HG03196 (cell line): Measurements from ENCODE around the gene NRIP1.
"Not testable (repeated sequence)": the region's sequence is repeated elsewhere in the genome, so short reads cannot be mapped to it uniquely, and the experiment has no call there.

Experiments
- ATAC-seq: cut with Tn5 transposase; IDR thresholded peaks from one replicate; pipeline ENCODE4 v1.9.1; 2021; ENCODE audit not compliant: unreplicated experiment

Gene NRIP1

DNA sequence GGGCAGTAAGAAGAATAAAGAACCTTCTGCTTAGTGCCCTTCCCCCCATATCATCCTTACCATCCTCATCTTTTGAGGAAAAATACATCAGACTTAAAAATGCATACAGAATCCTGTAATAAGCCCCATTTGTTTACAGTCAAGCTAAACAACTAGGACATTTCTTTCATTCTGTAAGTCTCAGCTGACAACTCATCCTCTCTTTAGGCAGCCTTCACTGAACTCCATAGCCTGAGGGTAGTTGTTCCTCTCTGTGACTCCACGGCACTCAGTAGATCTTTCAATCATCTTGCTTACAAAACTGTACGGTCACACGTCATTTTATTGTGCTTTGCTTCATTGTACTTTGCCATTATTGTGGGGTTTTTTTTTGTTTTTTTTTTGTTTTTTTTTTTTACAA, 82.5 kb downstream of the NRIP1 start:
- no peak for ATAC-seq

DNA sequence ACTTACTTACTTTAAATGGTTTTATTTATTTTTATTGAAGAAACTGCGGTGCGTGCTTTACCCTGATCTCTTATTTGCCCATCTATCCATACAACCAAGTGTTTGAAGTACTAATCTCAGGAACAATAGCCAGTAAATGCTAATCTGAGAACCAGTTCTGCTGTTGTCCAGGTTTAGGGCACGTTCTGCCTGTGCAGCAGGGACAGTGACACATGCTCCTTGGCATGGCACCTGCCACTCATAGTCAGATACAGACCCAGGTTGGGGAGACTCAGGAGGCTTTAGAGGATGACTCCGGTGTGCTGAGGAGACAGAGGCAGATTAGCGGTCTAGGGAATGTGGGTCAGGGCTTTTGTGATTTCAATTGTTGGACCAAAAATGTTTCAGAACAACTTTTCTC, 83.6 kb downstream of the NRIP1 start:
- no peak for ATAC-seq

DNA sequence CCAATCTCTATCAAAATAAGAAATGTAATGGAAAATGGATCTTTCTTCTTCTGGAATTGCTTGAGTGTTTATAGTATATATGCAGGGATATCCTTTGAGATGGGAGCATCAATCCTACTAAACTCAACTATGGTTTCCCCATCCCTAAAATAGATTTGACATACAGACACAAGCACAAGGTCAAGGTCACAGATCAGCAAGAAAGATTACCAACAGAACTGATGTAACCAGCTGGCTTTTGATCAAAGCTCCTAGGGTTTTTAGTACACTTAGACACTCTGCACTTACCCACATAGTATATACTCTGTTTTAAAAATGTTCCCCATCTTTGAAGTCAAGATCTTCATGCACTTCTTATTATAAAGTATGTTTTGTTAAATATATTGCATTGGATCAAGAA, 85.5 kb downstream of the NRIP1 start:
- ATAC-seq, result no peak

DNA sequence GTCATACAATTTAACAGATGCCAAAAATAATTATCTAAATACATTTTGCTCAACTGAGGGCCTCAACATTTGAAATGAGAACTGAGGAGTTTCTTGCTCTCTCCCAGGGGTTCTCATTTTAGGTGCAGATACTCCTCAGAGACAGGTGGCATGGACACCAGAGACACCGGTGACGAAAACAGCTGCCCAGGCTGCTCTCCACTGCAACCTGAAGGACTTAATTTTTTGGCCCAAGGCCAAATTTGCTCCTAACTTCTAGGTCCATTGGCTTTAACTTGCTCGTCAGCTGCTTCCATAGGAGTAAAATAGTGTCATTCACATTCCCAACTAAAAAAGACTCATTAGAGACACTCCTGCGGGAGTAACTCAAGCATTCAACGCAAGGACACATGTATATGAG, 87.0 kb downstream of the NRIP1 start:
- no peak for ATAC-seq

DNA sequence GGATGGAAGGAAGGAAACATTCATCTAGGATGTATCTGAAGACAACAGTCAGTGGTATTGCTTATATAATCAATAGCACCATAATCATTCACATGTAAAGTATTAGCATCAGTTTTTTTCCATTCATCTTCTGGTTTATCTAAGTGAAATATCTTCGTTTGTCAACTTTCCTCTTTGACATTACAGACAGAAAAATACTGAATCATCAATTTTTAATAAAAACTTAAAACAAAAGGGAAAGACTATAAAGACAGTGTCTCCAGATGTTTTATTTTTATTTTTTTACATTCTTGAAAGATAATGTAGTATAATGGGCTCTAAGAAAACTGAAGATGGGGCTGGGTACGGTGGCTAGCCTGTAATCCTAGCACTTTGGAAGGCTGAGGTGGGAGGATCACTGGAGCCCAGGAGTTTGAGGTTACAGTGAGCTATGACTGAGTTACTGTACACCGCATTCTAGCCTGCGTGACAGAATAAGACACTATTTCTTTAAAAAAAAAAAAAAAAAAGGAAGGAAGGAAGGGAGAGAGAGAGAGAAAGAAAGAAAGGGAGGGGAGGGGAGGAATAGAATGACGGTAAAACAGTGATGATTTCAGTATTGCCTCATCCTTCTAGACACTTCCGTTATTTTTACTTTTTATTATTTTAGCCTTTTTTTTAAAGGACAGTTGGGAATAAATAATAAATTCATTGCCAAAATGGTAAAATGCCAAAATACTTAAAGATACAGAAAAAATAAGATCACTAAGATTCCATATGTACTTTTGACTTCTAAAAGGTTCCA, 89.5 kb downstream of the NRIP1 start:
- ATAC-seq, result no peak

DNA sequence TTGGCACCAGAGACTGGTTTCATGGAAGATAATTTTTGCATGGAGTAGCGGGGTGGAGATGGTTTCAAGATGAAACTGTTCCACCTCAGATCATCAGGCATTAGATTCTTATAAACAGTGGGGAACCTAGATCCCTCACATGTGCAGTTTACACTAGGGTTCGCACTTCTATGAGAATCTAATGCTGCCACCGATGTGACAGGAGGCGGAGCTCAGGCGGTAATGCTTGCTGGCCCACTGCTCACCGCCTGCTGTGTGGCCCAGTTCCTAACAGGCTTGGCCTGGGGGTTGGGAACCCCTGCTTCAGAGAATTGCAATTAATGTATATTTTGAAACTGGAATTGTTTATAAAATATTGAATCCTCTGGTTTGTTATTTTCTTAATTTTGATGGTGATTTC, 92.1 kb downstream of the NRIP1 start:
- ATAC-seq, result no peak

DNA sequence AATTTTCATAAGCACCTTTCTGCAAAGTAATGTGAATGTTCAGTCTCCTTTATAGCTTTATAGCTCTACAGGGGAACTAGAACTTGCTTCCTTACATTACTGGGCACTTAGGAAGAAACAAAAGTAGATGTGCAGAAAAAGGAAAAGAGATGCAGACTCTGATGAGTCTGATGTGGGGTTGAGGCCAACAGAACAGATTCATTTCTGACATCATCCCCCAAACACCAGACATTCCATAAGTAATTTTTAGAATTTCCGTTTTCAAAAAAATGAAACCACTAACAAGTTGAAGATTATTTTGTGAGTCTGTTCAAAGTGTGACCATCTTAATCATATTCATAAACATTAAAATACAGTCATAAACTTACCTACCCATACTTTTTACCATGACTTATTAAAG, 96.0 kb downstream of the NRIP1 start:
- ATAC-seq, result no peak

DNA sequence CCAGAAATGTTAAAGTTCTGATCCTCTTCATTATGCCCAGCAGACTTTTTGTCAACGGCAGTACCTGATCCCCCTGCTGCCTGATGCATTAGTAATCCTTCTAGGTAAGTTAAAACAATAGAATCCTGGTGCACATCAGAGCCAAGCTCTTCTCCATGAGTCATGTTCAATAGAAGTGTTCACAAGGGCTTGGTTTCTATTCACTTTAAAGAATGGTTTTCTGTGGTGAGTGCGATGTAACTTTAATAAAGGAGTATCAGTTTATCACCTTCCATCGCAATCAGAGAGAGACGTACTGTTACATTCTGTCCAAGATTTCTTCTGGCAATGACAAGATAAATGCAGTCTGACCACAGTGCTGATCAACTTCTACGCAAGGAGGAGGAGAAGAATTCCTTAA, 96.8 kb downstream of the NRIP1 start:
- ATAC-seq, result no peak

DNA sequence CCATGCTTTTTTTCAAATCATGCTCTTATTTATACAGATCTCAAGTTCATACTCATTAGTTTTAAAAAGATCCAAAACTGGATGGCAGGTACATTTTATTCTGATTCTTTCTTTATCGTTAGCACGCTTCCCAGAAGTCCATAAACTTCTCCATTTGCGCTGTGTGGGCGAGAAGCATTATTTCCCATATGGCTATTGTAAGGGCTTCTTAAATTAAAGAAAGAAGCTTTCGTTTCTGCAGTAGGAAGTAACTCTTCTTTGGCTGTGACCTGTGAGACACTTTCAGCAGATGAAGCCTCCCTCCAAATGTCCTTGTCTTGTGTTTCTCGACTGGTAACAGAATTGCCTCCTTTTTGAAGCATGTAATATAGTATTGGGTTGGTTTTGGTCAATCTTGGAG, 100.2 kb downstream of the NRIP1 start:
- no peak for ATAC-seq

DNA sequence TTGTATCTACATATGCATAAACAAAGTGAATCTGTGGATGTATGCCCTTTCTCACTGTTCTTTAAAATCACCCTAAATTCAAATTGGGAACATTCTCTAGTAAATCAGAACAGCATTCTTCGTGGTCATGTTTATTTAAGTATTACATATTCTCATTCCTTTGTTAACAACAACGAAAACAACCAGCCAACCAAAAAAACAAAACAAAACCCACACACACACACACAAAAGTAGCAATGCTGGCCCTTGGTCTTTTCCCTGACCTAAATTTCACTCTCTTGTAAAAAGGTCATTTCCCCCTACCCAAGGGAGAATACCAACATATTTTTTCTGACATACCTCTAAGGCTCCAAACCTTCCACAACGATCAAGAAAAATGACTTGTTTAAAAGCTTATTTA, 102.6 kb downstream of the NRIP1 start:
- ATAC-seq, result no peak

DNA sequence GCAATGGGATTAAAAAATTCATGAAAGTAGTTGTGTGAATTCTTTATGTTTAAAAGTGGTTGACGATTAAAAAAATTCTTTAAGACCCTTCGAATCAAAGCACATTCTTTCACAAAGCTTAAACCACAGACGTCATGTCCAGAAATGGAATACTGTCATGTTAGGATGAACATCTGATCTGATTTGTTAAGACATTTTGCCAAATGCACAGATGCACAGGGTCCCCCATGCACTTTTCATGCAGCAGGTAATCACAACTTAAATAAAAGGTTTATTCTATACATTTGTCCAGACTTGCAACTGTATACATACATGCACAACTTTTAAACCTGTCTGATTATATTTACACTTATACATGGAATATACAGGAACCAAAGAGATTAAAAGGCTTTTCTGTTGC, 103.3 kb downstream of the NRIP1 start:
- ATAC-seq, result no peak

DNA sequence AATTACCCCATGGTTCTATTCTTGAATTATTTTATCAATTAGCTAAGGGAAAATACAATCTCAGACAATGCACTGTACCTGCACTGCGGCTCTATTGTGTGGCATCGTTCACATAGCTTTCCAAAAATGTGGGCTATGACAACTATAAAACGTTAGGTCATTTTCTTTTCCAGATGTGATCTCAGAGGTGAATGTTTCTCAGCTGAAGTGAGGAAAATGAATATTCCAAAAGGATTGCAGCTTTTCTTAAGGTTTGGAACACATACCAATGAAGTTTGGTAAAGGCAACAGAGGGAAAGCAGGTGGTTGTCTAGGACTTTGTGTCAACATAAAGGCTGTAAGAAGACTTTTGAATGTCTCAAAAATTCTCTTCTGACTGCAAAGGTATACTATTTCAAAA, 105.5 kb downstream of the NRIP1 start:
- ATAC-seq, result no peak

DNA sequence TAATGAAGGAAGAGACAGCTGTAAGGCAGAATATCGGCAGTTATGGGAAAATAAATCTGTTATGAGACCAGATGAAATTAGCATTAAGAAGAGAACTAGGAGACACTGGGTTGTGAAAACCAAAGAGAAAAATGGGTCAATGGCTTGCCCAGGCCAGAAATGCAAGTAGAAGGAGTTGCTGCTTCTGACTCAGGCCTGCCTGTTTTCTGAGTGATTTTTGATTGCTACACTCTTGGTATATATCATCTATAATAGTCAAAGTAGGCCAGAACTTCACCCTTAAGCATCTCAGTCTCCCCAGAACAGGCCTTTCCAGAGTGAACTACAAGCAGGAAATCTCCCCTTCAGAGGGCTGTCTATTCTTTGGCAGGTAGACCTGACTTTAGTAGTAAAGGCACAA, 107.0 kb downstream of the NRIP1 start:
- ATAC-seq, result no peak

DNA sequence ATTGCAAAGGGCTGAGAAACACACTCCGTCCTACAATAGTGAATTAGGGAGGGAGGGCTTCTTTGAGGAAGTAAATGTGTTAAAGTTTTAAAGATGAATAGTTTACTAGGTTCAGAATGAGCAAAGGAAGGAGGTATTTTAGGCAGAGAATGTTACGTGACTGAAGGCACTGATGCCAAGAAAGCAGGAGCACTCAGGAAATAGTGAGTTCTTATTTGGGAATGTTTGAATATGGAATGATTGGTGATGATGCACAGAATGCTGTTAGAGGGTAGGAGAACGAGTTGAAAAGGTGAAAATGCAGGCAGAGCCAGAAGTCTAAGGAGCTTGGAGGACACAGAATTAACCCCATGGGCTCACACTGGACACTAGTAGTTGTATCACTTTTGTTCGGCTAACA, 108.0 kb downstream of the NRIP1 start:
- ATAC-seq, result no peak

DNA sequence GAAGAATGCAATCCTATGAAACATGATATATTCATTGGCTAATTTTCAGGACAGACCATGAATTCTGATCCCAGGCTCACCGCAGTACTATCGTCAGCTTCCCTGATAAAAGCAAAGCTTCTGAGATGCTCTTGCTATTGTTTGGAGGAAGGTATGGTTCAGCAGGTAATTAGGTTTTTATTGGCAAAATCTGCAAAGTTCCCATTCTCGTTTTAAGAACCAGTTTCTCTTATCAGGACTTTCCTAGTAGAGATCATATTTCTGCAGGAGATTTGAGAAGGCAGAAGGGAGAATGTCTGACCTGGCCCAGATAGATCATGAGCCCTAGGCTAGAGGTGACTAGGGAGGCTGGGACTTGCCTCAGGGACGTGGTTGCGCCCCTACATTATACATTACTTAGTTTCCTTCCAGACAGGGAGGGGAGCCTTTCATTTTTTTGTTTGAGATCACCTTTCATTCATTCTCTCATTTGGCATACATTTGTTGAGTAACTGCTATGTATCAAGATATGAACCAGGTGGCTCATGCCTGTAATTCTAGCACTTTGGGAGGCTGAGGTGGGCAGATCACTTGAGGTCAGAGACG, 108.8 kb downstream of the NRIP1 start:
- ATAC-seq, result no peak

DNA sequence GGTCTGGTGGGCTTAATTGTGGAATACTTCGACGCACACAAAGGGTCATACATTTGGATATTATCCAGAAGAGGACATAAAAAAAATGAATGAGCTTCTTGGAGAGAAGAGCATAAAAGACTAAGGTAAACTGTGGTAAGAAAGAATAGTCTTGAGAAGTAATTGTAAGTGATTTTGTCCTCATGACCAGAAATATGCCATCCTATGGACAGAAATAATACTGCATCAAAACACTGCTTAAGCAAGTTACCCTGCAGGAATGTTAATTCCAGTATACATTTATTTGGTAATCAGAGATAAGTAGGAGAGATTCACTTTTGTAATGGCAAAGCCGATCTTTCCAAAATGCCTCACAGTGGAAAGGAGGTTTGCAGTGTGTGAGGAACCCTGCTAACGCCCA, 111.9 kb downstream of the NRIP1 start:
- ATAC-seq, result no peak

DNA sequence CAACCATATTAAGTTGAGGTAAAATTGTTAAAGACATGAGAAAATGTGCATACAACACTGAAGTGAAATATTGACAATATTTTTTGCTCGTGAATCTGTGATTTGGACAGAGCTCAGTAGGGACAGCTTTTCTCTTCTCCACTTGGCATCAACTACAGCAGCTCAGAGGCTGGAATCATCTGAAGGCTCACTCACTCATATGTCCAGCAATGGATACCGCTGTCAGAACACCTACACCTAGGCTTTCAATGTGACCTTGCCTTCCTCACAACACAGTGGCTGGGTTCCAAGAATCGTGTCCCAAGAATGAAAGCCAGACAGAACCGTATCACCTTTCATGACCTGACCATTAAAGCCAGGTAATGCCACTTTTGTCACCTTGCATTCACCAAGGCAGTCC, 115.2 kb downstream of the NRIP1 start:
- no peak for ATAC-seq

DNA sequence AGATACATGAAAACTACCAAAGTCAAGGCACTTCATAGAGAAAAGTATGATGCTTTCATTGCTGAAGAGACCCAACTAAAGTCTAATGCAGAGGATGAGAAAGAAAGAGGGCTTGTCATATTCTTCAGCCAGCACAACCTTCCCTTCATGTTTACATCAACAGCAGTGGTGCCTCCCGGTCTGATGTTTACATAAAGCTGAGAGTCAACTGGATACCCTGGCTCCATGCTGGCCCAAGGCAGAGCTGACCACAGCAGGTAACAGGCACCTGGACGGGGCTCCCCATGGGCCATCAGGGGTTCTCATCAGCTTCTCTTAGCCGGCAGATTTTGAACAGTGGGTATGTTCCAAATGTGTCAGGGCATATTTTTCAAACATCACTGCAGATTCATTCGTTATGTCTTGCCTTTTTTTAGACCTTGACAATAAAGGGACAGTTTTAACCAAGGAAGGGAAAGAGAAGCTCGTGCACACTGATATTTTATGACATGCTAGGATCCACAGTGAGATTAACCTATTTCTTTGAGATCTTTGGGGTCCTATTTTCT, 117.1 kb downstream of the NRIP1 start:
- ATAC-seq, result no peak

DNA sequence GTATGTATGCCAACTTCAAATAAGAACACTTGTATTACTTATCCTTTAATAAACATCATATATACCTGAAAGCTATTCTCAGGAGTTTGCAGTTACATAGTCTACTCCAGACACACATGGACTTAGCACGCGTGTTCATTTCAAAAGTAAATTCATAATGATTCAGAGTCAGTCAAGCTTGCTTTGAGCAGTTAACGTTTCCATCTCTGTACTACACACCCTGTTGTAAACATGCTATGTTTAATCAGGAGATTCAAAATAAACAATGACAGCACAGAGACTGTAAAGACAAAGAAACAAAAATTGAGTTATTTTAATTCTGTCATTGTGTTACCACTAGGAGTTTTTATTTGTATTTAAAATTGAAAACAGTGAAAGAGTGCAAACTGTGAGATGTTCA, 119.6 kb downstream of the NRIP1 start:
- ATAC-seq, result no peak

DNA sequence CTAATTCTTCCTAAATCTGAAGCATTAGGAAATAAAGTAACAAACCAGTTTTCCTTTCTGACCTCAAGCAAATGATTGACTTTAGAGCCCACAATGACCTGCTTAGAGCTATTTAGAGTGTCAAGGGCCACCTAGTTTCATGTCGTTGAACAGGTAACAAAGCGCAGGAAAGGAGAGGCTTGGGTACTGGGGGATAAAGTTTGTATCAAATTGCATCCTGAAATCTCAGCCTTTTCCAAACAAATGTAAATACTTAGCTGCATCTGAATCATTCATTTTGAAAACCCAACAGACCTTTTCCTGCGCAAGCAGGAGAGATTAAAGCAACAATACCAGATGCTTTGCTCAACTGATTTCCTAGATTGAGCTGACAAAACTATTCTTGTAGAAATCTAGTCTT, 121.2 kb downstream of the NRIP1 start:
- no peak for ATAC-seq

DNA sequence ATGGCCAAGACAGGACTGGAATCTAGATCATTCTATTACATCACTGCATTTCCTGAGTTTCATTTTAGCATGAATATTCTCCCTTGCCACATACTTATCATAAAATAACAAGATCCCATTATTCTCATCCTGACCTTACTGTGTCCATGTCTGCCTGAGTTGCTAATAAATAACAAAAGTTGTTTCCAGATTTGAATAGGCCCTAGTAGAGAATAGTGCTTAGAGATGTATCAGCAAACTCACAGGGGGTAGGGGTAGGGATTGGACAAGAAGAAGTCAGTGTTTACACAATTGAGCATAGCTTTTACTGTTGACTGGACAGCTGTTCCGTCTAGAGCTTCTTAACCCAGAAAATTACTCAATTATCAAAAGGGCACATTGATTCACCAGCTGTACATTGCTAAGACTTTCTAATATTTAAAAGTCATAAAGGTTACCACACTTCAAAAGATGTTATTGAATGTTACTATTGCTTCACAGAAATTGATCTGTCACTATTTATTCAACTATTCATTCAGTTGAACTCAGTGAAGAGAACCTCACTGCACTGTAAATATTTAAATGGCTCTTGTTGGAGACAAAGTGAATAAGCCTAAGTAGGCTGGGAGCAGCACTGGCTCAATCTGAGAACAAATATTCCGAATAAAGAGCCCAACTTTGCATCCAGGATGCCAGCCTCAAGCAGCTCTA, 121.9 kb downstream of the NRIP1 start:
- ATAC-seq, result no peak

DNA sequence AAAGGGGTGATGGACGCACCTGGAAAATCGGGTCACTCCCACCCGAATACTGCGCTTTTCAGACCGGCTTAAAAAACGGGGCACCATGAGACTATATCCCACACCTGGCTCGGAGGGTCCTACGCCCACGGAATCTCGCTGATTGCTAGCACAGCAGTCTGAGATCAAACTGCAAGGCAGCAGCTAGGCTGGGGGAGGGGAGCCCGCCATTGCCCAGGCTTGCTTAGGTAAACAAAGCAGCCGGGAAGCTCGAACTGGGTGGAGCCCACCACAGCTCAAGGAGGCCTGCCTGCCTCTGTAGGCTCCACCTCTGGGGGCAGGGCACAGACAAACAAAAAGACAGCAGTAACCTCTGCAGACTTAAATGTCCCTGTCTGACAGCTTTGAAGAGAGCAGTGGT, 137.5 kb downstream of the NRIP1 start:
- not testable (repeated sequence) for ATAC-seq
